Naive B cell (primary cell): Measurements from ENCODE around the gene PRSS57. TPM values are rescaled to one million over a fixed set of nuclear protein-coding genes. Genes with fewer than 3 reads are reported as not detected.

Experiments
- ATAC-seq, 2 donors: fragments of 150-1000 bp; cut with Tn5 transposase; 2 replicates each; pipeline ENCODE4 v1.10.0; 2021; ENCODE audit warnings: low read depth in 2 of 2, mild to moderate bottlenecking in 2 of 2, moderate library complexity in 2 of 2
- DNase-seq: peaks from one replicate; pipeline ENCODE4 v3.0.0; 2022
- H3K27ac Mint-ChIP-seq, 6 donors: one replicate each; pipeline ENCODE4 v1.8.0; 2020 to 2022; ENCODE audit warnings: mild to moderate bottlenecking in 6 of 6, mixed read lengths in 6 of 6, moderate library complexity in 5 of 6, inconsistent platforms in 2 of 6
- H3K27me3 Mint-ChIP-seq, 3 donors: one replicate each; pipeline ENCODE4 v1.8.0; 2021 to 2022; ENCODE audit warnings: mixed read lengths in 3 of 3, mild to moderate bottlenecking in 1 of 3
- H3K36me3 Mint-ChIP-seq, 2 donors: one replicate each; pipeline ENCODE4 v1.8.0; 2020 to 2022; ENCODE audit warnings: mixed read lengths in 2 of 2, inconsistent platforms in 1 of 2, mild to moderate bottlenecking in 1 of 2
- H3K4me1 Mint-ChIP-seq, 3 donors: one replicate each; pipeline ENCODE4 v1.8.0; 2020 to 2022; ENCODE audit warnings: mixed read lengths in 3 of 3, inconsistent platforms in 1 of 3, mild to moderate bottlenecking in 1 of 3, moderate library complexity in 1 of 3
- H3K4me3 Mint-ChIP-seq, 8 donors: one replicate each; pipeline ENCODE4 v1.8.0; 2020 to 2022; ENCODE audit warnings: mild to moderate bottlenecking in 8 of 8, mixed read lengths in 8 of 8, moderate library complexity in 8 of 8, inconsistent platforms in 2 of 8
- H3K9me3 Mint-ChIP-seq, 7 donors: one replicate each; pipeline ENCODE4 v1.8.0; 2020 to 2022; ENCODE audit warnings: mixed read lengths in 7 of 7, mild to moderate bottlenecking in 5 of 7, inconsistent platforms in 2 of 7, moderate library complexity in 1 of 7
- polyA plus RNA-seq, 6 donors: library from polyadenylated mRNA; unstranded; fragments of 300-500 nt; fragmentation: Illumina TruSeq; gene quantifications; one replicate each; pipeline ENCODE4 v1.2.3, GENCODE V29; 2021; ENCODE audit warnings: low read depth in 6 of 6

The PRSS57 gene
- polyA plus RNA-seq, 6 donors from 2014 or later: not detected

GRCh38 chr19:645912-646778, 49.1 kb downstream of the PRSS57 start:
- ATAC-seq: no peak
- H3K9me3 Mint-ChIP-seq: no peaks in the 10 kb centered on the region

GRCh38 chr19:644789-645188, 50.5 kb downstream of the PRSS57 start:
- DNase-seq: no peak
- H3K36me3 Mint-ChIP-seq: peaks cover 0 to 5% of the 10 kb centered on the region in 2 donors
- no peaks in the 10 kb centered on the region for H3K27me3 Mint-ChIP-seq
- H3K9me3 Mint-ChIP-seq: no peaks in the 10 kb centered on the region
- no peak overlapping the region for H3K4me3 Mint-ChIP-seq
- peak overlapping the region in 1 of 6 donors; percentile 49 for H3K27ac Mint-ChIP-seq
- ATAC-seq: no peak
- peaks cover 0 to 6% (median 5%) of the 10 kb centered on the region in 3 donors for H3K4me1 Mint-ChIP-seq

More at GRCh38 chr19:645912-646778, 49.1 kb downstream of the PRSS57 start:
- no peak for DNase-seq
- peaks cover 0 to 5% of the 10 kb centered on the region in 2 donors for H3K36me3 Mint-ChIP-seq
- peak overlapping the region in 1 of 6 donors; percentile 58 for H3K27ac Mint-ChIP-seq
- H3K4me3 Mint-ChIP-seq: no peak overlapping the region
- no peaks in the 10 kb centered on the region for H3K27me3 Mint-ChIP-seq
- H3K4me1 Mint-ChIP-seq: peaks cover 0 to 3% (median 0%) of the 10 kb centered on the region in 3 donors

DNA sequence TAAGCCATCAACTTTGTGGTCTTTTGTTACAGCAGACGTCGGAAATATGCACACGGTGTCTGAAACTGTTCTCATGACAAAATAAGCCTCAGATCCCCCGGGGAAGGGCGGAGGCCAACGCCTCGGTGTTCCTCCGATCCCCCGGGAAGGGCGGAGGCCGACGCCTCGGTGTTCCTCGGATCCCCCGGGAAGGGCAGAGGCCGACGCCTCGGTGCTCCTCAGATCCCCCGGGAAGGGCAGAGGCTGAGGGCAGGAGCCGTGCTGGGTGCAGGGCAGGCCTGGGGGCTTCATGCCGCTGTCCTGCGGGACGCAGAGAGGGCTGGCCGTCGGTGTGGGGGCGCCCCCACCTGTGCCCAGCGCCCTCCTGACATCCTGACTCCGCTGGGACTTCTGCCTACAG, 50.9 kb downstream of the PRSS57 start:
- Mint-ChIP-seq H3K36me3 (peaks cover 0 to 5% of the 10 kb centered on the region in 2 donors), H3K4me1 (peaks cover 2 to 9% (median 9%) of the 10 kb centered on the region in 3 donors), H3K27me3 (no peaks in the 10 kb centered on the region), H3K27ac (peak overlapping the region in 1 of 6 donors; percentile 49), H3K9me3 (no peaks in the 10 kb centered on the region), H3K4me3 (no peak overlapping the region)
- ATAC-seq: no peak
- no peak for DNase-seq

GRCh38 chr19:643736-644135, 51.5 kb downstream of the PRSS57 start:
- Mint-ChIP-seq H3K27me3 (no peaks in the 10 kb centered on the region), H3K27ac (peak overlapping the region in 1 of 6 donors; percentile 49), H3K4me1 (peaks cover 6 to 12% (median 12%) of the 10 kb centered on the region in 3 donors), H3K4me3 (no peak overlapping the region), H3K9me3 (no peaks in the 10 kb centered on the region), H3K36me3 (peaks cover 0 to 5% of the 10 kb centered on the region in 2 donors)
- no peak for ATAC-seq
- no peak for DNase-seq

GRCh38 chr19:642767-643727, 52.2 kb downstream of the PRSS57 start:
- H3K27me3 Mint-ChIP-seq: no peaks in the 10 kb centered on the region
- ATAC-seq (no peak), DNase-seq (no peak)
- peaks cover 10 to 12% (median 12%) of the 10 kb centered on the region in 3 donors for H3K4me1 Mint-ChIP-seq
- no peaks in the 10 kb centered on the region for H3K9me3 Mint-ChIP-seq
- no peak overlapping the region for H3K4me3 Mint-ChIP-seq
- H3K27ac Mint-ChIP-seq: peak overlapping the region in 1 of 6 donors; percentile 69
- peaks cover 0 to 5% of the 10 kb centered on the region in 2 donors for H3K36me3 Mint-ChIP-seq

DNA sequence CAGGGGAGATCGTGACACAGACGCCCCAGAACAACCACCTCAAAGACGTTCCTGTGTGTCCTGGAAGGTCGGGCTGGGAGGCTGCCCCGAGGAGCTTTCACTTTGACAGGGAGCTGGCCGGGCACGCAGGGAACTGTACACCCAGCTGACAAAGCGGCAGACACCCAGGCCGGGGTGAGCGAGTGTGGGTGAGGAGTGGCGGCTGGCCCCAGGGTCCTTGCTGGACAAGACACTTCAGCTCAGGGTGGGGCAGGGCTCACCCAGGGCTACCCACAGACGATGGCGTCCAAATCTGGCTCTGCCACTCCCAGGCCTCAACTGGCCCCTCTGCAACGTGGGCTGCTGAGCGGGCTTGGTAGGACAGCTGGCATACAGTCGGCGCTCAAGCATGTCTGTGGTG, 53.5 kb downstream of the PRSS57 start:
- peaks cover 0 to 5% of the 10 kb centered on the region in 2 donors for H3K36me3 Mint-ChIP-seq
- no peaks in the 10 kb centered on the region for H3K9me3 Mint-ChIP-seq
- DNase-seq (no peak), ATAC-seq (no peak)
- H3K27ac Mint-ChIP-seq: peak overlapping the region in 2 of 6 donors; percentile 70 to 78
- peak overlapping the region in 1 of 8 donors; percentile 15 for H3K4me3 Mint-ChIP-seq
- peaks cover 10 to 12% (median 12%) of the 10 kb centered on the region in 3 donors for H3K4me1 Mint-ChIP-seq
- no peaks in the 10 kb centered on the region for H3K27me3 Mint-ChIP-seq

DNA sequence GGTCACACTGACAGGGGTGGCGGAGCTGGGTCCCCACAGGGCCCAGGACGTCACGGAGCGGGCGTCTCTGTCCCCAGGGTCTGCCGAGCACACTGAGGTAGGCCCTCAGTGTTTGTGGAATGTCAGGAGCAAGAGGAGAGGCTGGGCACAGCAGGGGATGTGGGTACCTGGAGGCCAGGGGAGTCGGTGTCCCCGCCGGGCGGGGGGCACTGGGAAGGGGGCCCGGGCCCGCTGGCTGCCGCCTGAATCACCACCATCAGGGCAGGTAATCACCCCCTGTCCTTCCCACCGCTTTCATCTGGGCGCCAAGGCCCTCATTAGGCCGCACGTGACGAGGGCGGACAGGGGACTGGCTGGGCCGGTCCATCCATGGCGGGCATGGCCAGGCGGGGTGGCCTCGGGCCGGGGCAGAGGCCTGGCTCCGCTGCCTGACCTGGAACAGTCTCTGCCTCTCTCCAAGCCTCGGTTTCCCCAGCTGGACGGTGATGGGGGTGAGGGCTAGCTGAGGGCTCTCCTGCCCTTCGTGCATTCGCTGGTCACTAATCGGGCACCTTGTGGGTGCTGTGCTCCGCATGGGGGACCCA, 54.6 kb downstream of the PRSS57 start:
- ATAC-seq (no peak), DNase-seq (no peak)
- Mint-ChIP-seq H3K9me3 (no peaks in the 10 kb centered on the region), H3K4me3 (peak overlapping the region in 1 of 8 donors; percentile 56), H3K27ac (peak overlapping the region in 4 of 6 donors; percentile 26 to 85 (median 74)), H3K4me1 (peaks cover 10 to 12% (median 12%) of the 10 kb centered on the region in 3 donors), H3K27me3 (no peaks in the 10 kb centered on the region), H3K36me3 (no peaks in the 10 kb centered on the region)

GRCh38 chr19:640161-640558, 55.1 kb downstream of the PRSS57 start:
- no peaks in the 10 kb centered on the region for H3K36me3 Mint-ChIP-seq
- H3K27ac Mint-ChIP-seq: peak overlapping the region in 2 of 6 donors; percentile 75 to 85

DNA sequence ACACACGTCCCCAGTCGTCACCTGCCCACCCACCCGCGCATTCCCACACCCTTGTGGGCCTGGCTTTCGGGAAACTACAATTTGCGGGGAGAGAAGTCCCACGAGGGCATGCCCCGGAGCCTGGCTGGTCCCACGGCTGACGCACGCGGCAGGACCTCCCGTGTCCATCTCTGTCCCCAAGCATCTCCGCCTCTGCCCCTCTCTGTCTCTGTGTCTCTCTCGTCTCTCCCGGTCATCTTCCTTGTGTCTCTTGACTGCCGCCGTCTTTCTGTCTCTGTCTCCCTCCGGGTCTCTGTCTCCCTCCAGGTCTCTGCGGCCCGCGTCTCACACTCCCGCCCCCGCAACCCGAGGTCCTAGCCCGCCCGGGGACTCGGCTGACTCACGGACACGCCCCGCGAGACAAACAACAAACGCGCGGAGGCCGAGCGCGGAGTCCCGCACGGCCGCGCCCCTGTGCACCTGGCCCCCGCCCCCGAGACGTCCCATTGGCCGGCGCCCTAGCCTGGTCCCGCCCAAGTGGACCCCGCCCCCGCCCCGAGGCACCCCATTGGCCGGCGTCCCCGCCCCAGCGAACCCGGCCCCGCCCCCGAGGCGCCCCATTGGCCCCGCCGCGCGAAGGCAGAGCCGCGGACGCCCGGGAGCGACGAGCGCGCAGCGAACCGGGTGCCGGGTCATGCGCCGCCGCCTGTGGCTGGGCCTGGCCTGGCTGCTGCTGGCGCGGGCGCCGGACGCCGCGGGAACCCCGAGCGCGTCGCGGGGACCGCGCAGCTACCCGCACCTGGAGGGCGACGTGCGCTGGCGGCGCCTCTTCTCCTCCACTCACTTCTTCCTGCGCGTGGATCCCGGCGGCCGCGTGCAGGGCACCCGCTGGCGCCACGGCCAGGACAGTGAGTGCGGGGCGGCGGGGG, 55.7 kb downstream of the PRSS57 start, which contains the start of gene FGF22:
TSS of gene FGF22 (plus strand) at position 627 of the 908 bp plus-strand sequence. CDS start at position 674, 47 bp downstream.
- DNase-seq (peak; percentile 81), ATAC-seq (peak; percentile 89)
- H3K27ac Mint-ChIP-seq: peak within 1 kb of the TSS in 4 of 6 donors; percentile 24 to 98 (median 80)
- H3K4me3 Mint-ChIP-seq: peak within 1 kb of the TSS; percentile 74 to 90 (median 86)
- no peaks in the 10 kb centered on the region for H3K9me3 Mint-ChIP-seq
- no peaks in the 10 kb centered on the region for H3K27me3 Mint-ChIP-seq
- peaks cover 10 to 12% (median 12%) of the 10 kb centered on the region in 3 donors for H3K4me1 Mint-ChIP-seq
- no peaks in the 10 kb centered on the region for H3K36me3 Mint-ChIP-seq

More at GRCh38 chr19:640161-640558, 55.1 kb downstream of the PRSS57 start:
- ATAC-seq: no peak
- no peak for DNase-seq
- Mint-ChIP-seq H3K27me3 (no peaks in the 10 kb centered on the region), H3K9me3 (no peaks in the 10 kb centered on the region), H3K4me3 (peak overlapping the region in 4 of 8 donors; percentile 42 to 88 (median 62)), H3K4me1 (peaks cover 10 to 12% (median 12%) of the 10 kb centered on the region in 3 donors)

DNA sequence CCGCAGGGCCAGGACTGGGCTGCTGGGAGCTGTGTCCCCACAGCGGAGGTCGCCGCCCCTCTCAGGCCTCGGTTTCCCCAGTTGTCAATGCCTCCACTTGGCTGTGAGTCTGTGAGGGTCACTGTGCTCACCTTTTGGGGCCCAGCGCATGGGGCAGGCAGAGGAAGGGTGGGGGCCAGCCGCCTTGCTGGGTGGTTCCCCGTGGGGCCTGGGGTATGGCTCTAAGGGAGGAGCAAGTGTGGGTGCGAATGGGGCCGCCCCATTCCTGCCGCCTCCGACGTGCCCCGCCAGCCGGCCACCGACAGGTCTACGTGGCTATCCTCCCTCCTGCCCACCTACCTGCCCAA, 56.4 kb downstream of the PRSS57 start:
- H3K4me3 Mint-ChIP-seq: peak overlapping the region in 7 of 8 donors; percentile 74 to 90 (median 85)
- DNase-seq (no peak), ATAC-seq (no peak)
- no peaks in the 10 kb centered on the region for H3K27me3 Mint-ChIP-seq
- no peaks in the 10 kb centered on the region for H3K9me3 Mint-ChIP-seq
- peak overlapping the region in 1 of 6 donors; percentile 85 for H3K27ac Mint-ChIP-seq
- H3K36me3 Mint-ChIP-seq: no peaks in the 10 kb centered on the region
- H3K4me1 Mint-ChIP-seq: peaks cover 10 to 16% (median 16%) of the 10 kb centered on the region in 3 donors
